PFSK-1 (cell line): Measurements from ENCODE around the gene LITAFD.

Source experiments
- FOXP2 ChIP-seq: optimal IDR thresholded peaks from 2 replicates; pipeline ENCODE3; 2011; ENCODE audit warnings: borderline replicate concordance, control low read depth, inconsistent platforms; ENCODE audit not compliant: insufficient read depth; ENCODE audit errors: extremely low read length, extremely low read depth
- POLR2AphosphoS5 ChIP-seq: IDR thresholded peaks from 2 replicates; pipeline ENCODE4 v1.6.1; 2012; ENCODE audit warnings: low read depth, mild to moderate bottlenecking, control low read depth, low read length, moderate library complexity
- SIN3A ChIP-seq: IDR thresholded peaks from 2 replicates; pipeline ENCODE4 v1.6.1; 2012; ENCODE audit warnings: mild to moderate bottlenecking, low read length, moderate library complexity, borderline replicate concordance; ENCODE audit not compliant: insufficient read depth
- TAF1 ChIP-seq: IDR thresholded peaks from 2 replicates; pipeline ENCODE4 v1.6.1; 2012; ENCODE audit warnings: low read length, control low read depth, borderline replicate concordance; ENCODE audit not compliant: insufficient read depth
- TF ChIP-seq, protein P1 (sequence below), 2 experiments: IDR thresholded peaks; 2 replicates each; pipeline versions ENCODE4 v1.6.1 to v1.8.0; 2011 to 2012; ENCODE audit warnings: low read depth in 2 of 2, low read length in 2 of 2, control low read depth in 1 of 2, inconsistent platforms in 1 of 2, mild to moderate bottlenecking in 1 of 2, moderate library complexity in 1 of 2; ENCODE audit not compliant: insufficient read depth in 1 of 2

LITAFD gene

DNA sequence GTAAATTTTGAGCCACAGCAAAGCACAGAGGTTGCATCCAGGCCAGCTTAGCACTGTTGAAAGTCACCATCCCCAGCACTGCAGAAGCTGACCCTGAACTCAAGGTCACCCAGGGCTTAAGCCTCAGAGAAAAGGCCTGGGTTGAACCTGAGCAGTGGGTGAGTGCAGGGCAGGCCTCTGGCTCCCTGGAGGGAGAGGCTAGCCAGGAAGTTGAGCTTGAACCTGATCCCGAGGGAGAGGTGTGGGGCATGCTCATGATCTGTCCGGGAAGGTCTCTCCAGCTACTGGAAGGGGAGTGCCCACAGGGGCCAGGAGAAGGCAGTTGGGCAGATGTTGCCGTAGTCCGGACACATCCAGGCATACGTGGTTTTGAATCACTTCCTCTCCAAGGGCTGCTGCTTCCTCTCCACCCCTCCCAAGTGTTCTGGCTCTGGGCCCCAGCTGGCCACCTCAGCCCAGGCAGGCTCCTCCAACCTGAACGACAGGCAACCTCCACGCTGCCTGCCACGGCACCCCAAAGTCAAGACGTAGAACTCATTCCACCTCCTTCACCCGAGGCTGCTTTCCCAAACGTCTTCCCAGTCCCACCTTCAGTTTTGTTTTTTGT is 31.8 kb upstream of the LITAFD start:
- peak; percentile 42 for TF ChIP-seq FOXP2
- no peak for TF ChIP-seq SIN3A

DNA sequence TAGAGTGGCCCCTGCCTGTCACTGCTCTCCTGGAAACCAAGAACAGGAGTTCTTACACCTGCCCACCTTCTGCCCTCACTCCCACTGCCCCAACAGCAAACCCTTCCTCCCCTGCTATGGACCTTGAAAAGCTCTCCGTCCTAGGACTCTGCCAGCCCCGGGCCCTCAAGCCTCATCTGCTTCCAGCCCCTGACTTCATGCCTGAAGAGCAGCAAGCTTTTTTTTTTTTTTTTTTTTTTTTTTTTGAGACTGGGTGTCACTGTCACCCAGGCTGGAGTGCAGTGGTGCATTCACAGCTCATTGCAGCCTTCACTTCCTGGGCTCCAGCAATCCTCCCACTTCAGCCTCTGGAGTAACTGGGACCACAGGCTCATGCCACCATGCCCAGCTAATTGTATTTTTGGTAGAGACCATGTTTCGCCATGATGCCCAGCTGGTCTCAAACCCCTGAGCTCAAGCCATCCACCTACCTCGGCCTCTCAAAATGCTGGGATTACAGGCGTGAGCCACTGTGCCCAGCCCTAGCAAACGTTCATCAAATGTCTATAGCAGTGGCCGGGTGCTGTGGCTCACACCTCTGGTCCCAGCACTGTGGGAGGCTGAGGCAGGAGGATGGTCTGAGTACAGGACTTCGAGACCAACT is 30.3 kb upstream of the LITAFD start:
- TF ChIP-seq TAF1: no peak
- no peak for TF ChIP-seq POLR2AphosphoS5
- TF ChIP-seq SIN3A: no peak
- TF ChIP-seq FOXP2: no peak
- TF ChIP-seq, protein P1, sequence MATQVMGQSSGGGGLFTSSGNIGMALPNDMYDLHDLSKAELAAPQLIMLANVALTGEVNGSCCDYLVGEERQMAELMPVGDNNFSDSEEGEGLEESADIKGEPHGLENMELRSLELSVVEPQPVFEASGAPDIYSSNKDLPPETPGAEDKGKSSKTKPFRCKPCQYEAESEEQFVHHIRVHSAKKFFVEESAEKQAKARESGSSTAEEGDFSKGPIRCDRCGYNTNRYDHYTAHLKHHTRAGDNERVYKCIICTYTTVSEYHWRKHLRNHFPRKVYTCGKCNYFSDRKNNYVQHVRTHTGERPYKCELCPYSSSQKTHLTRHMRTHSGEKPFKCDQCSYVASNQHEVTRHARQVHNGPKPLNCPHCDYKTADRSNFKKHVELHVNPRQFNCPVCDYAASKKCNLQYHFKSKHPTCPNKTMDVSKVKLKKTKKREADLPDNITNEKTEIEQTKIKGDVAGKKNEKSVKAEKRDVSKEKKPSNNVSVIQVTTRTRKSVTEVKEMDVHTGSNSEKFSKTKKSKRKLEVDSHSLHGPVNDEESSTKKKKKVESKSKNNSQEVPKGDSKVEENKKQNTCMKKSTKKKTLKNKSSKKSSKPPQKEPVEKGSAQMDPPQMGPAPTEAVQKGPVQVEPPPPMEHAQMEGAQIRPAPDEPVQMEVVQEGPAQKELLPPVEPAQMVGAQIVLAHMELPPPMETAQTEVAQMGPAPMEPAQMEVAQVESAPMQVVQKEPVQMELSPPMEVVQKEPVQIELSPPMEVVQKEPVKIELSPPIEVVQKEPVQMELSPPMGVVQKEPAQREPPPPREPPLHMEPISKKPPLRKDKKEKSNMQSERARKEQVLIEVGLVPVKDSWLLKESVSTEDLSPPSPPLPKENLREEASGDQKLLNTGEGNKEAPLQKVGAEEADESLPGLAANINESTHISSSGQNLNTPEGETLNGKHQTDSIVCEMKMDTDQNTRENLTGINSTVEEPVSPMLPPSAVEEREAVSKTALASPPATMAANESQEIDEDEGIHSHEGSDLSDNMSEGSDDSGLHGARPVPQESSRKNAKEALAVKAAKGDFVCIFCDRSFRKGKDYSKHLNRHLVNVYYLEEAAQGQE (IDR thresholded peaks at IDR 0.05; ENCODE audit: insufficient read depth in 1 of 2, low read depth in 2 of 2, low read length in 2 of 2): no peak

DNA sequence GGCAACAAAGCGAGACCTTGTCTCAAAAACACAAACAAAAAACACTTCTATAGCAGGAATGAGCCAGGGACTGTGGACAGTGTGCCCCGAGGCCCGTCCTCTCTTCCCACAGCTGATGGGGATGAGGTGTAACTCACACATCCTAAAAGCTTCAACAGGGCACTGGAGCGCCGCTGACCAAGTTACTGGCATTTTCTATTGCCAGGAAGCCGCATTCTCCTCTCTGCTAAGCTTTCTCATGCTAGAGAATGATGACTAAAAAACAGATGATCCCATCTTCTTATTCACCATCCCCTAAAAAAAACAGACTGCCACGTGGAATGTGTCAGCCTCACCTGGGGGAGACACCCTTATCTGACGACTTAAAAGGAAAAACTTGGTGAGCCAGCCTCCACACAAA is 29.6 kb upstream of the LITAFD start:
- no peak for TF ChIP-seq TAF1
- no peak for TF ChIP-seq SIN3A
- TF ChIP-seq FOXP2: no peak
- no peak for TF ChIP-seq POLR2AphosphoS5
- TF ChIP-seq, protein P1 (IDR thresholded peaks at IDR 0.05; ENCODE audit: insufficient read depth in 1 of 2, low read depth in 2 of 2, low read length in 2 of 2): no peak

DNA sequence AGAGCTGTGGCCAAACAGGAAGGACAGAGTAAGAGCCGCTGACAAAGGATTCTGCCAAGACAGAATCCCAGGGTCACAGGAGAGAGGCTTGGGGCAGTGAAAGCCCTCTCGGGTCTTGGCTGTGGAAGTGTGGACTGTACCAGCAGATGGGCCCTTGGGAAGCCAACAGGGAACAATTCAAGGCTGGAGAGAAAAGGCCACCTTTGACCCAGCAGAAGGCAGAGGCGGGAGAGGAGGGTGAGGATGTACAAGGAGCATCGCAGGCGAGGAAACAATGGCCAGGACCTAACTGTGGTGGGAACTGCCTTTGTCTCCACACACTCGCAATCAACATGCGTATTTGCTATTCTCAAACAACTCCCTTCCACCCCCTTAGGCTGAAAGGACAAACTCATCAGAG is 29.0 kb upstream of the LITAFD start:
- TF ChIP-seq FOXP2 (no peak), TAF1 (no peak), POLR2AphosphoS5 (no peak), SIN3A (no peak)
- TF ChIP-seq, protein P1 (IDR thresholded peaks at IDR 0.05; ENCODE audit: insufficient read depth in 1 of 2, low read depth in 2 of 2, low read length in 2 of 2): no peak

DNA sequence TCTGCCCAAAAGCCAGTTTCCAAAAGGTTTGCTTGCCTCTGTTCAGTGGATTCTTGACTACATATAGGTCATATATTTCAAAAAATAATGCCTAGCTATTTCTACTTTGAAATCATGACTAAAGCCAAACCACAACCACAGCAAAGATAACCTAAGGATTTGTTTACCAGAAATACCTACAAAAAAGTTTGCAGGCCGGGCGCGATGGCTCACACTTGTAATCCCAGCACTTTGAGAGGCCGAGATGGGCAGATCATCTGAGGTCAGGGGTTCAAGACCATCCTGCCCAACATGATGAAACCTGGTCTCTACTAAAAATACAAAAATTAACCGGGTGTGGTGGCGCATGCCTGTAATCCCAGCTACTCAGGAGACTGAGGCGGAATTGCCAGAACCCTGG is 28.5 kb upstream of the LITAFD start:
- TF ChIP-seq, protein P1 (IDR thresholded peaks at IDR 0.05; ENCODE audit: insufficient read depth in 1 of 2, low read depth in 2 of 2, low read length in 2 of 2): no peak
- TF ChIP-seq POLR2AphosphoS5: no peak
- TF ChIP-seq FOXP2: no peak
- TF ChIP-seq SIN3A: no peak
- TF ChIP-seq TAF1: no peak
